Activated T-cell treated with anti-CD3 and anti-CD28 coated beads, Interleukin-2, amount 50 U/mL, for 1 hour (primary cell): ENCODE data around the gene SLC7A6OS.

Experiments
- DNase-seq: peaks from one replicate; pipeline ENCODE4 v3.0.0-alpha.2; 2020

SLC7A6OS gene

GRCh38 chr16:68343137-68343536 is 32.4 kb upstream of the SLC7A6OS start:
- no peak for DNase-seq

- DNase-seq, result no peak
Measured at GRCh38 chr16:68342620-68343019, 31.9 kb upstream of the SLC7A6OS start.

GRCh38 chr16:68339214-68339613 is 28.5 kb upstream of the SLC7A6OS start:
- DNase-seq, result no peak

- no peak for DNase-seq
Measured at GRCh38 chr16:68338326-68339119, 27.8 kb upstream of the SLC7A6OS start.

GRCh38 chr16:68335175-68335574 is 24.4 kb upstream of the SLC7A6OS start:
- DNase-seq, result no peak

GRCh38 chr16:68332411-68333121 is 21.8 kb upstream of the SLC7A6OS start:
- no peak for DNase-seq

GRCh38 chr16:68331879-68332410 is 21.2 kb upstream of the SLC7A6OS start:
- DNase-seq, result no peak

- no peak for DNase-seq
Measured at GRCh38 chr16:68328860-68329390, 18.2 kb upstream of the SLC7A6OS start.

- peak; percentile 79 for DNase-seq
Measured at GRCh38 chr16:68328151-68328859, 17.6 kb upstream of the SLC7A6OS start.

GRCh38 chr16:68324780-68325357 is 14.1 kb upstream of the SLC7A6OS start:
- DNase-seq, result no peak

GRCh38 chr16:68324336-68324735 is 13.6 kb upstream of the SLC7A6OS start:
- DNase-seq, result no peak

GRCh38 chr16:68319185-68319908 is 8.6 kb upstream of the SLC7A6OS start:
- DNase-seq, result peak; percentile 3

GRCh38 chr16:68313116-68313515 is 2.4 kb upstream of the SLC7A6OS start:
- no peak for DNase-seq

GRCh38 chr16:68310437-68310773 is 341 bp downstream of the SLC7A6OS start:
- no peak for DNase-seq

GRCh38 chr16:68309799-68310198 is 947 bp downstream of the SLC7A6OS start:
- no peak for DNase-seq

GRCh38 chr16:68306633-68307032 is 4.1 kb downstream of the SLC7A6OS start:
- no peak for DNase-seq

GRCh38 chr16:68300734-68301459 is 9.8 kb downstream of the SLC7A6OS start:
- no peak for DNase-seq

GRCh38 chr16:68299571-68300453 is 10.9 kb downstream of the SLC7A6OS start:
- DNase-seq, result no peak

GRCh38 chr16:68298907-68299561 is 11.7 kb downstream of the SLC7A6OS start:
- DNase-seq, result no peak

GRCh38 chr16:68298312-68298711 is 12.4 kb downstream of the SLC7A6OS start:
- DNase-seq, result no peak
